ENCODE results near the gene PLOD3.
"Not testable (repeated sequence)": the region's sequence is repeated elsewhere in the genome, so short reads cannot be mapped to it uniquely, and the experiment has no call there.

PLOD3 gene, protein sequence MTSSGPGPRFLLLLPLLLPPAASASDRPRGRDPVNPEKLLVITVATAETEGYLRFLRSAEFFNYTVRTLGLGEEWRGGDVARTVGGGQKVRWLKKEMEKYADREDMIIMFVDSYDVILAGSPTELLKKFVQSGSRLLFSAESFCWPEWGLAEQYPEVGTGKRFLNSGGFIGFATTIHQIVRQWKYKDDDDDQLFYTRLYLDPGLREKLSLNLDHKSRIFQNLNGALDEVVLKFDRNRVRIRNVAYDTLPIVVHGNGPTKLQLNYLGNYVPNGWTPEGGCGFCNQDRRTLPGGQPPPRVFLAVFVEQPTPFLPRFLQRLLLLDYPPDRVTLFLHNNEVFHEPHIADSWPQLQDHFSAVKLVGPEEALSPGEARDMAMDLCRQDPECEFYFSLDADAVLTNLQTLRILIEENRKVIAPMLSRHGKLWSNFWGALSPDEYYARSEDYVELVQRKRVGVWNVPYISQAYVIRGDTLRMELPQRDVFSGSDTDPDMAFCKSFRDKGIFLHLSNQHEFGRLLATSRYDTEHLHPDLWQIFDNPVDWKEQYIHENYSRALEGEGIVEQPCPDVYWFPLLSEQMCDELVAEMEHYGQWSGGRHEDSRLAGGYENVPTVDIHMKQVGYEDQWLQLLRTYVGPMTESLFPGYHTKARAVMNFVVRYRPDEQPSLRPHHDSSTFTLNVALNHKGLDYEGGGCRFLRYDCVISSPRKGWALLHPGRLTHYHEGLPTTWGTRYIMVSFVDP

DNA sequence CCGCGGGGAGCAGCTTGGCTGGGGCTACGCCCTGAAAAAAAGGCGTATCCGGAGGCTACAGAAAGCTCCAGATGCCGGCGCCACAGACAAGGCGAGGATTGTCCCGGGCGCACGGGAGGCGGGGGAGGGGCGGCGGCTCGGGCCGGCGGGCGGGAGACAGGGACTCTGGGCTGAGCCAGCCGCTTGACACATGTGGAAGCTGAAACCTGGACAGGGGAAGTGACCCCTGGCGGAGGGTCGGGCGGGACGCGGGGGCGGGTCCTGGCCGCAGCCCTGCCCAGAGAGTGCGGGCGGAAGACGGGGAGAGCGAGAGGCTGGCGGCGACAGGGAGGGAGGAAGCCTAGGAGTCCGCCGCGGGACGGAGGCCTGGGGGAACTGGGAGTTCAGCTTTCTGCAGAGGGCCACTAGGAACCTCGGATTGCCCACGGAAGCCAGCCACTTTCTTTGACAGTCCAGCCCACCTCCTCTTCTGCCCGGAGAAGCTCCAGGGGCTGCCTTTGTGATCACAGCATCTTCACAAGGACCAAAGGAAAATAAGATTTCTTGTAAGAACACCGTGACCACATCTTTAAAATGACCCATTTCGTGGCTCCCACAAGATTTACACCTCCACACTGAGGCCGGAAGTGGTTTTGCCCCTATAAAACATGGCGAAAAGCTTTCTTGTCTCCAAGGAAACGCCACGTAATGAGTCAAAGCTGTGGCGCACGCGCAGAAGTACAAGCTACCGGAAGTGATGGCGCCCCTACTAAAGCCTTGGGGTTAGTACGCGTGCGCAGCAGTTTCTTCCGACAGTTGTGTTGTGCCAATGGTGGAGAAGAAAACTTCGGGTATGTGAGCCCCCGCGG is at the start of gene PLOD3, which contains the start of gene ZNHIT1:
Gene PLOD3, minus strand, starts transcription at position 194 of the 848 bp plus-strand sequence. CDS start 307 bp downstream, outside the sequence.
Gene ZNHIT1, plus strand, starts transcription at position 778 of the 848 bp plus-strand sequence. Its CDS starts 31 bp downstream, at position 809.
- Mint-ChIP-seq H3K4me3 (peak within 1 kb of the TSS; percentile 96), H3K4me1 (peaks cover 45% of the 10 kb centered on the region), H3K27me3 (no peaks in the 10 kb centered on the region), H3K9me3 (no peaks in the 10 kb centered on the region), H3K36me3 (peaks cover 40% of the 10 kb centered on the region), H3K27ac (peak within 1 kb of the TSS; percentile 88)
- DNase-seq = peak; percentile 98
- CTCF ChIA-PET = interaction anchor here (0.9 to 4.9 kb wide), 9 partner anchors 13 to 451 kb away, joined by 3 to 33 read pairs (median 4); partner anchors contain the start of gene FIS1

DNA sequence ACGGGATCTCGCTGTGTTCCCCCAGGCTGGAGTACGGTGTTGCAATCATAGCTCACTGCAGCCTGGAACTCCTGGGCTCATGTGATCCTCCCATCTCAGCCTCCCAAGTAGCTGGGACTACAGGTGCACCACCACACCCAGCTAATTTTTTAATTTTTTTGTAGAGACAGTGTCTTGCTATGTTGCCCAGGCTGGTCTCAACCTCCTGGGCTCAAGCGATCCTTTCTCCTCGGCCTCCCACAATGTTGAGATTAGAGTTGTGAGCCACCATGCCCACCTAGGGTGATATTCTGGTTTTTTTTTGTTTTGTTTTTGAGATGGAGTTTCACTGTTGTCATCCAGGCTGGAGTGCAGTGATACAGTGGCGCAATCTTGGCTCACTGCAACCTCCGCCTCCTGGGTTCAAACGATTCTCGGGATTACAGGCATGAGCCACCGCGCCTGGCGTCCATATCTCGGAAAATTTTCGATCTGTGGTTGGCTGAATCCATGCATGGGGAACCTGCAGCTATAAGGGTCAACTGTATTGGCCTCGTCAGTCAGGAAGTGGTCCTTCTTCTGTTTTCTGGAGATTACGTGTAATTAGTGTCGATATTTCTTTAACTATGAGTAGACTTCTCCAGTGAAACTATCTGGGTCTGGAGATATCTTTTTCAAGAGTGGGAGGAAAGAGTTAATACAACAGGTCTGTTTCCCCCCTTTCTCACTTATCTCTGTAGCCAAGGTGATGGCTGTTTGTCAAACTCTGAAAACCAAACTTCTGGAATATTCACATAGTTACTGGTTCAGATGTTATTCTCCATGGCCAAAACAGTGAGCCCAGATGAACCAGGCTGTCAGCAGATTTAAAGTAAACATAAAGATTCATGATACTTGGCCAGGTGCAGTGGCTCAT is 48.5 kb upstream of the PLOD3 start:
- H3K4me1 Mint-ChIP-seq = no peaks in the 10 kb centered on the region
- H3K4me3 Mint-ChIP-seq = no peak overlapping the region
- H3K27ac Mint-ChIP-seq = no peak overlapping the region
- no peaks in the 10 kb centered on the region for H3K9me3 Mint-ChIP-seq
- H3K36me3 Mint-ChIP-seq = no peaks in the 10 kb centered on the region
- no peak for DNase-seq
- H3K27me3 Mint-ChIP-seq = peaks cover 49% of the 10 kb centered on the region
- CTCF ChIA-PET = interaction anchor here (1.4 kb wide), 1 partner anchor 25 kb away, joined by 3 read pairs; no protein-coding TSS in a partner anchor

DNA sequence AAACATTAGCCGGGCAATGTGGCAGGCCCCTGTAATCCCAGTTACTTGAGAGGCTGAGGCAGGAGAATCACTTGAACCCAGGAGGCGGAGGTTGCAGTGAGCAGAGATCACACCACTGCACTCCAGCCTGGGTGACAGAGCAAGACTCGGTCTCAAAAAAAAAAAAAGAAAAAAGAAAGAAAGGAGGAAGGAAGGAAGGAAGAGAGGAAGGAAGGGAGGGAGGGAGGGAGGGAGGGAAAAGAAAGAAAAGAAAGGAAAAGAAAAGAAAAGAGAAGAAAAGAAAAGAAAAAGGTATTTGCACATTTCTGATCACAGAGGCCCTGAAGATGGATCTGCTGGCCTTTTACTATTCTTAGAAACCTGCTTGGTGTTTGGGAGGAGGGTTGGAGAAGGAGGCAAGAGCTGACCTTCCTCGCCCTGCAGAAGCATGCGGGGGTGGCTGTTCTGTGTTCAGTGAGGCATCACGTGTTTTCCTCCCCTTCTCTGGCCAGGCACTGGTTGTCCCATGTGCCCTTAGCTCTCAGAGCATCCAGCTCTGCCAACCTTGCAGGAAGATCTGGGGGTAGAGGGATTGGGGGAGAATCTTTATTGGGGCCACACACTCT is 46.8 kb upstream of the PLOD3 start:
- not testable (repeated sequence) for H3K9me3 Mint-ChIP-seq, H3K4me1 Mint-ChIP-seq, H3K36me3 Mint-ChIP-seq, DNase-seq, H3K4me3 Mint-ChIP-seq
- Mint-ChIP-seq H3K27ac (peak overlapping the region; percentile 58), H3K27me3 (peaks cover 40% of the 10 kb centered on the region)
- CTCF ChIA-PET = interaction anchor here (1.4 kb wide), 1 partner anchor 26 kb away, joined by 3 read pairs; no protein-coding TSS in a partner anchor

DNA sequence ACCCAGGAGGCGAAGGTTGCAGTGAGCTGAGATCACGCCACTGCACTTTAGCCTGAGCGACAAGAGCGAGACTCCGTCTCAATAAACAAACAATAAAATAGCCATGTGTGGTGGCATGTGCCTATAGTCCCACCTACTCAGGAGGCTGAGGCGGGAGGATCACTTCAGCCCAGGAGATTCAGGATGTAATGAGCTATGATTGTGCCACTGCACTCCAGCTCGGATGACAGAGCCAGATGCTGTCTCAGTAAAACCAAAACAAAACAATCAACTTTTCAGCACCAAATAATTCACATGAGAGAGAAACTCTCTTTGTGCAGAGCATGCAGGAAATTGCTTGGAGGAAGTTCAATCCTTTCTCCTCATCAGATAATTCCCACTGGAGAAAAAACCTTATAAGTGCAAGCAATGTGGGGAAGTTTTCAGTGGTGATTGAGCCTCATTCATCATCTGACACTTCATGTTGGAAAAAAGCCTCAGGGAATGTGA is 40.9 kb upstream of the PLOD3 start:
- Mint-ChIP-seq H3K27me3 (peaks cover 30% of the 10 kb centered on the region), H3K9me3 (no peaks in the 10 kb centered on the region), H3K4me3 (no peak overlapping the region), H3K27ac (no peak overlapping the region), H3K36me3 (no peaks in the 10 kb centered on the region), H3K4me1 (no peaks in the 10 kb centered on the region)
- CTCF ChIA-PET = interaction anchor here (0.9 to 1.8 kb wide), 2 partner anchors 14 to 24 kb away, joined by 4 to 7 read pairs; no protein-coding TSS in a partner anchor
- no peak for DNase-seq

DNA sequence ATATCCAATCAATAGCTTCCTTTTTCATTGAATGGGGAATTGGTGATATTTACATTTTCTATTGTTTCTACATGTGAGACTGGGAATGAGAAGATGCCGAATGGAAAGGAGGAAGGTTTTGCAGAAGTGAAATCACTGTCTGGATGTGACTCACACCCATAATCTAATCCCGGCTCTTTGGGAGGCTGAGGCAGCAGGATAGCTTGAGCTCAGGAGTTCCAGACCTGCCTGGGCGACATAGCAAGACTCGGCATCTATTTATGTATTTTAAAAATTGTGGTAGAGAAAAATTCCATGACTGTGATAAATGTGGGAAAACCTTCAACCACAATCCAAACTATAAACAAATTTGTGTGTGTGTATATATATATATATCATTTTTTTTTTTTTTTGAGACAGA is 38.4 kb upstream of the PLOD3 start:
- Mint-ChIP-seq H3K4me3 (no peak overlapping the region), H3K36me3 (peaks cover 6% of the 10 kb centered on the region), H3K4me1 (peaks cover 22% of the 10 kb centered on the region), H3K27me3 (peaks cover 16% of the 10 kb centered on the region), H3K9me3 (no peaks in the 10 kb centered on the region), H3K27ac (no peak overlapping the region)
- CTCF ChIA-PET = interaction anchor here (1.4 to 2.8 kb wide), 2 partner anchors 12 to 27 kb away, joined by 3 to 17 read pairs; partner anchors contain the start of gene FIS1
- DNase-seq = no peak

DNA sequence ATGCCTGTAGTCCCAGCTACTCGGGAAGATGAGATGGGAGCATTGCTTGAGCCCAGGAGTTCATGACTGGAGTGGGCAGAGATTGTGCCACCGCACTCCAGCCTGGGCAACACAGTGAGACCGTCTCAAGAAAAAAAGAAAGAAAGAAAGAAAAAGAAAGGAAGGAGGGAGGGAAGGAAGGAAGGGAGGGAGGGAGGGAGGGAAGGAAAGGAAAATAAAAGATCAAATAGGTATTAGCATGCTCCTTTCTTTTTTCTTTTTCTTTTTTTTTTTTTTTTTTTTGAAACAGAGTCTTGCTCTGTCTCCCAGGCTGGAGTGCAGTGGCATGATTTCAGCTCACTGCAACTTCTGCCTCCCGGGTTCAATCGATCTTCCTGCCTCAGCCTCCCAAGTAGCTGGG is 35.8 kb upstream of the PLOD3 start:
- not testable (repeated sequence) for DNase-seq, H3K36me3 Mint-ChIP-seq, H3K27ac Mint-ChIP-seq, H3K27me3 Mint-ChIP-seq, H3K9me3 Mint-ChIP-seq
- CTCF ChIA-PET = interaction anchor here (1.8 to 2.8 kb wide), 3 partner anchors 9 to 38 kb away, joined by 7 to 17 read pairs (median 10); partner anchors contain the start of gene FIS1
- Mint-ChIP-seq H3K4me3 (peak overlapping the region; percentile 99), H3K4me1 (peaks cover 35% of the 10 kb centered on the region)

DNA sequence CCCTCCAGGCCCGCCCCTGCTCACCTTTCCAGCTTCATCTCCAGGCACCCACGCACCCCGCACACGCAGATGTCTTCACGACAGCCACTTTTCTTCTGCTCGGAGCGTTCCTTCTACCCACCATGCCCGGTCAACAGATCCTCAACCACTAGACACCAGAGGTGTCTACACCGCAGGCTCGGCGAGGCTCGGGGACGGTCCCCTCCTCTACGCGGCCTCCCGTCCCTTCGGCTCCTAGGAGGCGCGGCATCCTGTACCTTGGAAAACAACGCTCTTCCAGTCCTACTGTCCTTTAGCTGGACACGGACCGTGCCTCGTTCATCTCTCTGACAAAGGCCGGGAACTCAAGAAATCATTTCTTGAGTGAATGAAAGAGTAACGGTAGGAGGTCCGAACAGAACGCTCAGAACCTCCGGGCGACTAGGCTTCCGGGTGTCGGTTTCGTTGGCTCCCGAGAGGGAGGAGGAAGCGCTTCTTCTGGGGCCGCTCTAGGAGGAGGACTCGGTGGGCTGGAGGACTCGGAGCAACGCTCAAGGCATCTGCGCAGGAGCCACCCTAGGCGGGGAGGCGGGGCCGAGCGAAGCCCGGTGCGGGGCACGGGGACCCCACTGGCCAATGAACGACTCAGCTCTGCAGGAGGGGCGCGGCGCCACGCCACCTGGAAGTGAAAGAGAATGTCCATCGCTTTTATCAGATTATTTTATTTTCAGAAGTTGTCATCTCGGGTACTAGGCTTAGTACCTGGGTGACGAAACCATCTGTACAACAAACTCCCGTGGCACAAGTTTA is 34.7 kb upstream of the PLOD3 start:
- peaks cover 15% of the 10 kb centered on the region for H3K36me3 Mint-ChIP-seq
- peak overlapping the region; percentile 95 for H3K27ac Mint-ChIP-seq
- H3K9me3 Mint-ChIP-seq = no peaks in the 10 kb centered on the region
- H3K4me3 Mint-ChIP-seq = peak overlapping the region; percentile 99
- CTCF ChIA-PET = interaction anchor here (0.6 to 2.1 kb wide), 4 partner anchors 8 to 109 kb away, joined by 3 to 10 read pairs (median 4); partner anchors contain the start of gene PLOD3
- peaks cover 7% of the 10 kb centered on the region for H3K27me3 Mint-ChIP-seq
- H3K4me1 Mint-ChIP-seq = peaks cover 41% of the 10 kb centered on the region
- DNase-seq = peak; percentile 100

DNA sequence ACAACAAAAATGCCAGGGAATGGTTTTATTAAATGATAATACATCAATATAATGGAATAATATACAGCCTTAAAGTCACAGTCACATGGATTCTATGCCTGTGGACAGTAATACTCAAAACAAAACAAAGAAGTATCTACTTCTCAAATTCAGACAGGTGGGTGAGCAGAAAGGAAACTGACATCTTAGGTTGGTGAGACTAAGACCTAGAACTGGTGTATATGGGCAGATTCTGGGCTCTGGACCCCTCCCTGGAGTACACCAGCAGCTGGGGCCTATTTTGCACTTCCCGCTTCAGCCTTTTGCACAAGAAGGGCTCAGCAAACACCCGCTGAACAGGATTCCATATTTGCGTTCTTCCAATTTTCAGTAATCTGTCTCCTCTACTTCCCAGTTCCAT is 32.9 kb upstream of the PLOD3 start:
- peak overlapping the region; percentile 99 for H3K4me3 Mint-ChIP-seq
- CTCF ChIA-PET = interaction anchor here (1.0 kb wide), 1 partner anchor 40 kb away, joined by 3 read pairs; no protein-coding TSS in a partner anchor
- peaks cover 7% of the 10 kb centered on the region for H3K27me3 Mint-ChIP-seq
- no peaks in the 10 kb centered on the region for H3K9me3 Mint-ChIP-seq
- H3K4me1 Mint-ChIP-seq = peaks cover 48% of the 10 kb centered on the region
- no peak for DNase-seq
- peaks cover 16% of the 10 kb centered on the region for H3K36me3 Mint-ChIP-seq
- no peak overlapping the region for H3K27ac Mint-ChIP-seq

DNA sequence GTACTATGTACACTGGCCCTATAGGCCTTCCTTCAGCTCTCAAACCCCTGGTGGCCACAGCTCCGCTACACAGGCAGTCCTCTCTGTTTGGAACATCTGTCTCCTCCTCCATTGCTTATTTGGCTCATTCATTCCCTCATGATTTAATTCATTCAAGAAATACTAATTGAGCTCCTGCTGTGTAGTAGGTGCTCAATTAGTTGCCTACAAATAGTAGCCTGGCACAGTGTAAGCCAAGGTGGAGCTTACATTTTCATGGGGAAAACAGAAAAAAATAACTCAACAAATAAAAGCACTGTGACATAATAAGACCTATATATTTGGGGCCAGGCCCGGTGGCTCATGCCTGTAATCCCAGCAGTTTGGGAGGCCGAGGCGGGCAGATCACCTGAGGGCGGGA is 30.9 kb upstream of the PLOD3 start:
- H3K9me3 Mint-ChIP-seq = no peaks in the 10 kb centered on the region
- H3K27ac Mint-ChIP-seq = no peak overlapping the region
- H3K27me3 Mint-ChIP-seq = no peaks in the 10 kb centered on the region
- peaks cover 67% of the 10 kb centered on the region for H3K4me1 Mint-ChIP-seq
- no peak for DNase-seq
- CTCF ChIA-PET = interaction anchor here (0.9 kb wide), 1 partner anchor 34 kb away, joined by 3 read pairs; no protein-coding TSS in a partner anchor
- peaks cover 29% of the 10 kb centered on the region for H3K36me3 Mint-ChIP-seq
- no peak overlapping the region for H3K4me3 Mint-ChIP-seq

DNA sequence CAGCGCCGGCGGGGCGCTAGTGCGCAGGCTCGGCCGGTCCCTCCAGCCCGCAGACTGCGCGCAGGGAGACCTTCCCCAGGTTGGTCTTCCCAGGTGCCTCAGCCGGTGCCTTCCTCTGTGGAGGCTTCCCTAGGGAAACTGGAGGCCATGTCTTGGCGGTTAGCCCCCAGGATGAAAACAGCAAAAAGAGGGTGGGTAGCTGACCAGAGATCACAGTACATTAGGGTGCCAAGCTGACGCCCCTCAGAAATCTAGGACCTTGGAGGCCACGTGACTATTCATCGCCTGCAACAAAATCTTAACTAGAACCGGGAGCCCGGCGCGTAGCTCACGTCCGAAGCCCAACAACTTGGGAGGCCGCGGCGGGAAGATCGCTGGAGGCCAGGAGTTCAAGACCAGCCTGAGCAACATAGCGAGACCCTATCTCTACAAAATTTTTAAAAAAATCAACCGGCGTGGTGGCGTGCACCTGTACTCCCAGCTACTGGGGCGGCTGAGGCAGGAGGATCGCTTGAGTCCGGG is 27.8 kb upstream of the PLOD3 start:
- peaks cover 31% of the 10 kb centered on the region for H3K36me3 Mint-ChIP-seq
- no peaks in the 10 kb centered on the region for H3K9me3 Mint-ChIP-seq
- no peak for DNase-seq
- peak overlapping the region; percentile 97 for H3K27ac Mint-ChIP-seq
- H3K27me3 Mint-ChIP-seq = no peaks in the 10 kb centered on the region
- peak overlapping the region; percentile 92 for H3K4me3 Mint-ChIP-seq
- CTCF ChIA-PET = interaction anchor here (0.6 to 4.3 kb wide), 8 partner anchors 9 to 103 kb away, joined by 3 to 33 read pairs (median 16); partner anchors contain the start of genes PLOD3 and ZNHIT1
- H3K4me1 Mint-ChIP-seq = peaks cover 53% of the 10 kb centered on the region

DNA sequence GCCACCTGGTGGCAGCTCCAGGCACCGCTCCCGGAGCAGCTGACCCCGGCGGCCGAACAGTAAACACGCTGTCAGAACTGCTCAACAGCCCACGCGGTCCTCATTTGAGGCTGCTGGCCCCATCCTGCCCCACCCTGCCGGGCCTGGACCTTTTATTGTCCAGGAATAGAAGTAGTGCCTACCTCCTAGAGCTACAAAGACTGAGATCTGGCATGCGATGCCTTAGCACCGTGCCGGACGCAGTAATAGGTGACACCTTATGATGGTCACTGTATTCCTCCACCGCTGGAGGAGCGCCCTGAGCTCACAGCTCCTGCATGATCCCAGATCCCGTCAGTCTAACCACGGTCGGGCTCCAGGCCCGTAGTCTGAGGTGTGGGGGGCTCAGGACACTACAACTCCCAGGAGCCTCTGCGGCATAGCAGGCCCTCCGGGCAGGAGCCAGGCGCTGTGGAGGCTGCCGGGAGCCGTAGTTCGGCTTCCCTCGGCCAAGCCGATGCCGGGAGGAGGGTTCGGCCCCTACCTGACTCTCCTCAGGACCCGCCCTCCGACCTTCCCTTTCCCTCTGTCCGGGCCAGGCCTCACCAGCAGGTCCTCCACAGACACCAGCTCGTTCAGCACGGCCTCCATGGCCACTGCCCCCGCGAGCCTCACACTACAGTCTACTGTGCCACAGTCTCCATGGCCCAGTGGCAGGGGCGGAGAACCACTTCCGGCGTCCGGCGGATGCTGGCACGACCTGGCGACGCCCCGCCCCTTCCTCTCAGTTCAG is 27.2 kb upstream of the PLOD3 start, which contains the start of gene FIS1:
Gene FIS1, minus strand, starts transcription at position 707 of the 772 bp plus-strand sequence. Its CDS starts 77 bp downstream, at position 630.
- Mint-ChIP-seq H3K27ac (peak within 1 kb of the TSS; percentile 97), H3K4me3 (peak within 1 kb of the TSS; percentile 92), H3K4me1 (peaks cover 50% of the 10 kb centered on the region), H3K36me3 (peaks cover 35% of the 10 kb centered on the region), H3K9me3 (no peaks in the 10 kb centered on the region), H3K27me3 (no peaks in the 10 kb centered on the region)
- peak; percentile 96 for DNase-seq
- CTCF ChIA-PET = interaction anchor here (0.6 to 4.3 kb wide), 16 partner anchors 8 to 122 kb away, joined by 3 to 33 read pairs (median 6); partner anchors contain the start of genes PLOD3 and ZNHIT1
